ENCODE results near the gene PHAF1. TPM values are rescaled to one million over a fixed set of nuclear protein-coding genes. Genes with fewer than 3 reads are reported as not detected.

PHAF1 gene
- total and polyA plus RNA-seq, 2 of the 8 experiments (the other 6 are each of a cell fraction or from before 2014, with no cell fraction given): 18.6 to 26.4 TPM

DNA sequence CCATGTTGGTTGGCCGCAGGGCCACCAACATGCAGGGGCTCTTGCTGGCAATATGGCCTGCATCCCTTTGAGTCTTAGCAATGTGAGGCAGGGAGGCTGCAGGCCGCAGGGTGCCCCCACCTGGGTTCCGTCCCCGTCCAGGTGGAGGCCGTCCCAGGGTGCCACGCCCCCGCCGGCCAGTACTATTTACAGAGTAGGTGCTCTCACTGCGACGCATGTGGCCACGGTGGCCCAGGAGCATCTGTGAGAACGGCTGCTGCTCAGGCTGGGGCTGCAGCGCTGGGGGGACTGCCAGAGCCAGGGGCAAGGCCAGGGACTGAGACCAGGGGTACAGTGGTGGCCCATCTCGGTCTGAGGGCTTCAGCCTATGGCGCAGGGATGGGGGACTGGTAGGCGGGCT is 70.4 kb downstream of the PHAF1 start:
- no peak overlapping the region for H2BK15ac ChIP-seq (ENCODE audit: low read length)
- H3K9me3 ChIP-seq (ENCODE audit: insufficient read depth in 2 of 2, low read depth in 1 of 2, low read length in 1 of 2): no peaks in the 10 kb centered on the region
- H2BK5ac ChIP-seq (ENCODE audit: low read depth, low read length): no peak overlapping the region
- peaks cover 0 to 22% (median 16%) of the 10 kb centered on the region in 4 experiments; a peak in 5 of 7 replicates for H3K4me1 ChIP-seq (replicated peaks in 1 of 4; ENCODE audit: control insufficient read depth in 3 of 4, insufficient read depth in 4 of 4, low read length in 3 of 4)
- TF ChIP-seq ATF3 (IDR thresholded peaks at IDR 0.05; ENCODE audit: insufficient read depth, low read depth, low read length) (no peak), TEAD4 (IDR thresholded peaks at IDR 0.05; ENCODE audit: low read depth, low read length) (no peak), CTBP2 (IDR thresholded peaks at IDR 0.05; ENCODE audit: borderline replicate concordance, insufficient read depth, insufficient read length, low read length) (no peak), PHF8 (conservative IDR thresholded peaks at IDR 0.05; ENCODE audit: low read depth, low read length) (no peak), SAP30 (IDR thresholded peaks at IDR 0.05; ENCODE audit: insufficient read depth, insufficient replicate concordance, low read length) (no peak), JUND (IDR thresholded peaks at IDR 0.05; ENCODE audit: low read length) (no peak), CREB1 (IDR thresholded peaks at IDR 0.05) (no peak)
- H3K79me1 ChIP-seq (ENCODE audit: low read depth, low read length): no peaks in the 10 kb centered on the region
- no peaks in the 10 kb centered on the region; a peak in 1 of 8 replicates for H3K36me3 ChIP-seq (ENCODE audit: control insufficient read depth in 2 of 4, insufficient read depth in 4 of 4, low read length in 3 of 4)
- H3K79me2 ChIP-seq (ENCODE audit: control insufficient read depth in 1 of 2, insufficient read depth in 2 of 2, low read length in 2 of 2): peaks cover 0 to 5% of the 10 kb centered on the region in 2 experiments; a peak in 1 of 4 replicates
- no peak overlapping the region for H4K91ac ChIP-seq (replicated peaks; ENCODE audit: insufficient read length, low read length)
- no peak overlapping the region for H3K4me3 ChIP-seq (ENCODE audit: extremely low read depth in 1 of 4, insufficient read depth in 2 of 4, low read depth in 3 of 4, low read length in 4 of 4)
- H3K27me3 ChIP-seq (replicated peaks in 1 of 4; ENCODE audit: control insufficient read depth in 3 of 4, extremely low read depth in 1 of 4, insufficient read depth in 3 of 4, low read length in 3 of 4): peaks cover 20 to 44% (median 39%) of the 10 kb centered on the region in 4 experiments
- H4K8ac ChIP-seq (ENCODE audit: extremely low read depth, insufficient read depth, low read length): no peak overlapping the region; the same call in 1 of the 2 replicates
- no peak overlapping the region for H2BK120ac ChIP-seq (replicated peaks; ENCODE audit: low read depth, low read length)
- H3K56ac ChIP-seq (replicated peaks; ENCODE audit: insufficient read length, low read depth, low read length): no peak overlapping the region
- no peak overlapping the region for H3K4ac ChIP-seq (replicated peaks; ENCODE audit: insufficient read length, low read depth, low read length)
- no peak overlapping the region for H2AK5ac ChIP-seq (ENCODE audit: low read depth, low read length)
- no peak overlapping the region for H2AFZ ChIP-seq (ENCODE audit: low read length)
- no peak overlapping the region for H3K9ac ChIP-seq (replicated peaks in 1 of 4; ENCODE audit: extremely low read depth in 1 of 4, low read depth in 3 of 4, low read length in 3 of 4)
- no peak overlapping the region for H3K14ac ChIP-seq (ENCODE audit: insufficient read length)
- FAIRE-seq (no peak), DNase-seq (ENCODE audit: low read depth in 1 of 2, low spot score in 2 of 2) (no peak)
- H2BK20ac ChIP-seq (ENCODE audit: low read length): no peak overlapping the region
- H3K23ac ChIP-seq (ENCODE audit: insufficient read length): no peak overlapping the region
- ChIA-PET POLR2A (ENCODE audit: partially characterized antibody) (no interaction called here), CTCF (ENCODE audit: partially characterized antibody) (interaction anchor here (0.8 to 13.1 kb wide), 11 partner anchors 7 to 298 kb away, joined by 3 to 151 read pairs (median 3); partner anchors contain the start of genes CDH16, EXOC3L1, FBXL8 and HSF4)
- H3K4me2 ChIP-seq (ENCODE audit: insufficient read depth in 1 of 2, low read depth in 2 of 2, low read length in 2 of 2): no peak overlapping the region
- H4K20me1 ChIP-seq (replicated peaks in 1 of 2; ENCODE audit: control insufficient read depth in 1 of 2, insufficient read depth in 2 of 2, low read length in 2 of 2): peaks cover 6 to 28% of the 10 kb centered on the region in 2 experiments
- WGBS, 2 experiments (ENCODE audit: extremely low coverage in 1 of 2, insufficient coverage in 1 of 2, insufficient read length in 1 of 2, insufficient replicate concordance in 2 of 2, low coverage in 1 of 2, low lambda C conversion rate in 2 of 2, missing lambda C conversion rate in 1 of 2): 87% methylated on average over 12 of the region's 16 CpGs; no CpG with 5 or more reads in 1 of the 2 experiments
- no peak overlapping the region for H3K27ac ChIP-seq (ENCODE audit: low read depth, low read length)
- H3K23me2 ChIP-seq (ENCODE audit: low read depth, low read length): peaks cover 20% of the 10 kb centered on the region
- H4K5ac ChIP-seq (ENCODE audit: insufficient read length, low read depth, low read length): no peak overlapping the region
- H3K18ac ChIP-seq (ENCODE audit: extremely low read depth, low read length): no peak overlapping the region
- H2BK12ac ChIP-seq (ENCODE audit: low read depth, low read length): no peak overlapping the region

Data from H1 (cell line).